ENCODE results near the gene USP10.

DNA sequence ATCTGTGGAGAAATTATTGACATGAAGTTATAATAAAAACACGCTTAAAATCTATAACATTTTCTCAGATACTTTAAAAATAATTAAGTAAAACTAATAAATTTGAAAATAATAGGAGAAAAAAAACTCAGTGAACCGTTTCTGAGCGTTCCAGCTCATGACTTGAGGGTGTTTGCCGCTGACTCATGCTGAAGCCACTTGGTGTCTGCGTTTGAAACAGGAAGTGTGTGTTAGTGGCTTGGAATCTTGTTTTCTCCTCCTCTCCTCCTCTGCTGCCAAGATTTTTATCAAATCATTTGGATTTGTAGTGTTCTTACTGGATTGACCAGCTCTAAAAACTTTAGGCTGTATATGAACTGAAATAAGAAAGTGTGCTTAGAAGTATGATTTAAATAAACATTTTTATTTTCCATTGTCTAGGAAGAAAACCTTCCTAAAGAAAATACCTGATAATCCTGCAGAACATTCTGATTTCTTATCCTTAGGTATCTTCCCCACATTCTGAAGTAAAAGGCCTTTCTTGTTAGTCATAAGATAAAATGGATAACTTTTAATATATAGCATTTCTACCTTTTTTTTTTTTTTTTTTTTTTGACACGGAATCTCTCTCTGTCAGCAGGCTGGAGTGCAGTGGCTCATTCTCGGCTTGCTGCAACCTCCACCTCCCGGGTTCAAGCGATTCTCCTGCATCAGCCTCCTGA, 30.8 kb downstream of the USP10 start:
- TF ChIP-seq, protein P1, sequence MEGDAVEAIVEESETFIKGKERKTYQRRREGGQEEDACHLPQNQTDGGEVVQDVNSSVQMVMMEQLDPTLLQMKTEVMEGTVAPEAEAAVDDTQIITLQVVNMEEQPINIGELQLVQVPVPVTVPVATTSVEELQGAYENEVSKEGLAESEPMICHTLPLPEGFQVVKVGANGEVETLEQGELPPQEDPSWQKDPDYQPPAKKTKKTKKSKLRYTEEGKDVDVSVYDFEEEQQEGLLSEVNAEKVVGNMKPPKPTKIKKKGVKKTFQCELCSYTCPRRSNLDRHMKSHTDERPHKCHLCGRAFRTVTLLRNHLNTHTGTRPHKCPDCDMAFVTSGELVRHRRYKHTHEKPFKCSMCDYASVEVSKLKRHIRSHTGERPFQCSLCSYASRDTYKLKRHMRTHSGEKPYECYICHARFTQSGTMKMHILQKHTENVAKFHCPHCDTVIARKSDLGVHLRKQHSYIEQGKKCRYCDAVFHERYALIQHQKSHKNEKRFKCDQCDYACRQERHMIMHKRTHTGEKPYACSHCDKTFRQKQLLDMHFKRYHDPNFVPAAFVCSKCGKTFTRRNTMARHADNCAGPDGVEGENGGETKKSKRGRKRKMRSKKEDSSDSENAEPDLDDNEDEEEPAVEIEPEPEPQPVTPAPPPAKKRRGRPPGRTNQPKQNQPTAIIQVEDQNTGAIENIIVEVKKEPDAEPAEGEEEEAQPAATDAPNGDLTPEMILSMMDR (IDR thresholded peaks at IDR 0.05) = no peak
- TF ChIP-seq POLR2A (IDR thresholded peaks at IDR 0.05) = peak; percentile 61
